Gastroesophageal sphincter (tissue), 4 donors: Measurements from ENCODE around the gene SLC35G3. TPM values are rescaled to one million over a fixed set of nuclear protein-coding genes. Genes with fewer than 3 reads are reported as not detected.
"Not testable (repeated sequence)": the region's sequence is repeated elsewhere in the genome, so short reads cannot be mapped to it uniquely, and the experiment has no call there.

Experiments
- ATAC-seq: fragments of 150-250 bp; one replicate; pipeline ENCODE4 v1.9.1; 2016; ENCODE audit warnings: mild to moderate bottlenecking, moderate library complexity
- H3K27ac ChIP-seq, 4 donors: fragments of 200-600 bp; sonication (generic) in 3 of 4; 1 replicate in 3 of 4; 2 replicates in 1 of 4; pipeline ENCODE4 v1.5.1; 2016 to 2019
- H3K27me3 ChIP-seq: fragments of 200-600 bp; sonication (generic); one replicate; pipeline ENCODE4 v1.5.1; 2019
- H3K36me3 ChIP-seq, 2 donors: fragments of 200-600 bp; sonication (generic); one replicate each; pipeline ENCODE4 v1.5.1; 2019; ENCODE audit warnings: control low read depth in 1 of 2
- H3K4me1 ChIP-seq, 3 donors: fragments of 200-600 bp; sonication (generic); 1 replicate in 2 of 3; 2 replicates in 1 of 3; pipeline ENCODE4 v1.5.1; 2016 to 2019; ENCODE audit warnings: control low read depth in 2 of 3
- H3K4me3 ChIP-seq, 2 donors: fragments of 200-600 bp; sonication (generic); one replicate each; pipeline ENCODE4 v1.5.1; 2019; ENCODE audit warnings: mild to moderate bottlenecking in 1 of 2, moderate library complexity in 1 of 2
- H3K9me3 ChIP-seq, 3 donors: fragments of 200-600 bp; sonication (generic); one replicate each; pipeline ENCODE4 v1.5.1; 2017 to 2019; ENCODE audit warnings: control low read depth in 2 of 3
- CTCF ChIP-seq, 4 experiments: fragments of 200-600 bp in 2 of 4; fragments of 450-650 bp in 2 of 4; sonication (generic) in 1 of 4; IDR thresholded peaks; one replicate each; pipeline ENCODE4 v1.5.1; 2017 to 2019; ENCODE audit warnings: antibody characterized with exemption in 4 of 4, mild to moderate bottlenecking in 2 of 4, moderate library complexity in 2 of 4
- EP300 ChIP-seq: sonication (generic); formaldehyde crosslinking; IDR thresholded peaks from one replicate; pipeline ENCODE4 v1.6.1; 2017; ENCODE audit warnings: antibody characterized with exemption, mild to moderate bottlenecking
- POLR2A ChIP-seq, 2 donors: fragments of 450-650 bp; IDR thresholded peaks; one replicate each; pipeline ENCODE4 v1.6.1; 2017; ENCODE audit warnings: antibody characterized with exemption in 2 of 2, mild to moderate bottlenecking in 2 of 2, moderate library complexity in 1 of 2
- POLR2AphosphoS5 ChIP-seq: sonication (generic); formaldehyde crosslinking; IDR thresholded peaks from one replicate; pipeline ENCODE4 v1.6.1; 2017; ENCODE audit warnings: antibody characterized with exemption
- WGBS, 2 donors: methylation state at CpG; one replicate each; pipeline ENCODE4 v1.1.5; 2018; ENCODE audit warnings: low coverage in 1 of 2; 5-methylcytosine and 5-hydroxymethylcytosine counted together
- total RNA-seq, 4 donors: library from RNA; depleted of rRNA; stranded (reverse); fragments of >200 nt; gene quantifications; one replicate each; pipeline ENCODE4 v1.1.0, GENCODE V29; 2016

Gene SLC35G3
- total RNA-seq, 4 donors from 2014 or later: not detected

GRCh38 chr17:35213412-35213940 lies 19.3 kb upstream of the SLC35G3 start:
- Histone ChIP-seq H3K9me3 (no peaks in the 10 kb centered on the region), H3K27ac (peak overlapping the region in 2 of 4 donors; percentile 4 to 35), H3K36me3 (no peaks in the 10 kb centered on the region), H3K27me3 (peaks cover 37% of the 10 kb centered on the region), H3K4me3 (no peak overlapping the region), H3K4me1 (no peaks in the 10 kb centered on the region)
- WGBS, 2 donors: 59 to 73% methylated on average over 5 of the region's 5 CpGs
- TF ChIP-seq EP300: no peak
- no peak for TF ChIP-seq POLR2A (IDR thresholded peaks at IDR 0.05)
- ATAC-seq: no peak

GRCh38 chr17:35212668-35213067 lies 18.5 kb upstream of the SLC35G3 start:
- H3K27ac ChIP-seq: peak overlapping the region in 1 of 4 donors; percentile 7
- H3K4me1 ChIP-seq: no peaks in the 10 kb centered on the region
- no peak for TF ChIP-seq POLR2A (IDR thresholded peaks at IDR 0.05)
- TF ChIP-seq POLR2AphosphoS5: no peak
- TF ChIP-seq EP300: no peak
- no peak for TF ChIP-seq CTCF (IDR thresholded peaks at IDR 0.05)
- H3K4me3 ChIP-seq: no peak overlapping the region
- no peaks in the 10 kb centered on the region for H3K9me3 ChIP-seq
- WGBS, 2 donors: 68 to 94% methylated on average over 3 of the region's 4 CpGs
- H3K36me3 ChIP-seq: no peaks in the 10 kb centered on the region
- peaks cover 37% of the 10 kb centered on the region for H3K27me3 ChIP-seq
- no peak for ATAC-seq

GRCh38 chr17:35210741-35211140 lies 16.5 kb upstream of the SLC35G3 start:
- H3K4me1 ChIP-seq: no peaks in the 10 kb centered on the region
- 87% methylated on average over 7 of the region's 7 CpGs for WGBS, 2 donors
- no peak overlapping the region for H3K27ac ChIP-seq
- H3K9me3 ChIP-seq: no peaks in the 10 kb centered on the region
- ATAC-seq: no peak
- peaks cover 42% of the 10 kb centered on the region for H3K27me3 ChIP-seq
- H3K4me3 ChIP-seq: no peak overlapping the region
- no peaks in the 10 kb centered on the region for H3K36me3 ChIP-seq
- no peak for TF ChIP-seq EP300
- no peak for TF ChIP-seq POLR2AphosphoS5
- TF ChIP-seq POLR2A (IDR thresholded peaks at IDR 0.05): no peak
- no peak for TF ChIP-seq CTCF (IDR thresholded peaks at IDR 0.05)

- H3K36me3 ChIP-seq, H3K4me1 ChIP-seq, H3K27ac ChIP-seq, ATAC-seq, H3K4me3 ChIP-seq: not testable (repeated sequence)
- peaks cover 16% of the 10 kb centered on the region for H3K27me3 ChIP-seq
- WGBS, 2 donors: 64% methylated on average over 2 of the region's 2 CpGs; no CpG with 5 or more reads in 1 of the 2 donors
- H3K9me3 ChIP-seq: peaks cover 0 to 12% (median 0%) of the 10 kb centered on the region in 3 donors
These were observed 8.4 kb upstream of the SLC35G3 start for GRCh38 chr17:35202582-35202981.

GRCh38 chr17:35195062-35195461 lies 869 bp upstream of the SLC35G3 start:
- not testable (repeated sequence) for H3K27me3 ChIP-seq, H3K36me3 ChIP-seq, ATAC-seq, H3K4me3 ChIP-seq, H3K4me1 ChIP-seq, H3K27ac ChIP-seq
- peaks cover 0 to 12% (median 0%) of the 10 kb centered on the region in 3 donors for H3K9me3 ChIP-seq
- no CpG with 5 or more reads among the region's 31 CpGs for WGBS, 2 donors

GRCh38 chr17:35192708-35193107 lies 1.5 kb downstream of the SLC35G3 start:
- no peak overlapping the region for H3K4me3 ChIP-seq
- no peak for ATAC-seq
- no peaks in the 10 kb centered on the region for H3K4me1 ChIP-seq
- H3K27me3 ChIP-seq: peaks cover 7% of the 10 kb centered on the region
- no peaks in the 10 kb centered on the region for H3K36me3 ChIP-seq
- H3K27ac ChIP-seq: no peak overlapping the region
- 74 to 75% methylated on average over 6 to 7 of the region's 8 CpGs for WGBS, 2 donors
- no peak for TF ChIP-seq POLR2AphosphoS5
- no peak for TF ChIP-seq POLR2A (IDR thresholded peaks at IDR 0.05)
- TF ChIP-seq EP300: no peak
- TF ChIP-seq CTCF (IDR thresholded peaks at IDR 0.05): no peak
- H3K9me3 ChIP-seq: no peaks in the 10 kb centered on the region
